PC-9 (cell line): ENCODE data around the gene ZNF330. TPM values are rescaled to one million over a fixed set of nuclear protein-coding genes. Genes with fewer than 3 reads are reported as not detected.
A peak's percentile ranks its signal among the peaks of the same experiment; 100 is the strongest.
"Not testable (repeated sequence)": the region's sequence is repeated elsewhere in the genome, so short reads cannot be mapped to it uniquely, and the experiment has no call there.

Experiments
- BruUV-seq: library from RNA; stranded (reverse); fragments of 400-500 nt; replicated peaks from 2 replicates; lab custom pipeline; 2021; lab: Mats Ljungman, UMichigan
- CTCF ChIA-PET: fragments of 300-600 bp; sonication (Branson Sonifier 250); formaldehyde crosslinking; loops from one replicate; lab custom pipeline; 2022; ENCODE audit warnings: antibody characterized with exemption; lab: Charles Lee
- POLR2A ChIA-PET: fragments of 300-600 bp; sonication (Branson Sonifier 250); formaldehyde crosslinking; loops from one replicate; lab custom pipeline; 2022; ENCODE audit warnings: antibody characterized with exemption; ENCODE audit not compliant: unreplicated experiment; lab: Charles Lee
- DNase-seq, 2 experiments: peaks; one replicate each; pipeline versions ENCODE4 v3.0.0 to v3.0.0-alpha.2; 2015 to 2022; ENCODE audit warnings: mixed read lengths in 1 of 2
- H2AFZ ChIP-seq: fragments of 200-600 bp; sonication (generic); 2 replicates; pipeline ENCODE4 v1.8.1; 2017; ENCODE audit warnings: antibody characterized with exemption
- H3F3A ChIP-seq: fragments of 200-600 bp; sonication (generic); 2 replicates; pipeline ENCODE4 v1.8.1; 2017; ENCODE audit warnings: antibody characterized with exemption, mild to moderate bottlenecking, low read depth; ENCODE audit not compliant: insufficient read depth
- H3K27ac ChIP-seq: fragments of 200-600 bp; sonication (generic); 2 replicates; pipeline ENCODE4 v1.6.1; 2016; ENCODE audit warnings: mixed run types
- H3K27me3 ChIP-seq: fragments of 200-600 bp; sonication (generic); 2 replicates; pipeline ENCODE4 v1.6.1; 2016; ENCODE audit warnings: low read depth, mixed run types; ENCODE audit not compliant: insufficient read depth
- H3K36me3 ChIP-seq: fragments of 200-600 bp; sonication (generic); 2 replicates; pipeline ENCODE4 v1.6.1; 2016; ENCODE audit warnings: low read depth, mixed run types
- H3K4me1 ChIP-seq: fragments of 200-600 bp; sonication (generic); replicated peaks from 2 replicates; pipeline ENCODE4 v1.6.1; 2016; ENCODE audit warnings: mixed run types; ENCODE audit not compliant: insufficient read depth
- H3K4me2 ChIP-seq: fragments of 200-600 bp; sonication (generic); 2 replicates; pipeline ENCODE4 v1.6.1; 2017; ENCODE audit warnings: mixed run types
- H3K4me3 ChIP-seq: fragments of 200-600 bp; sonication (generic); 2 replicates; pipeline ENCODE4 v1.6.1; 2016; ENCODE audit warnings: mixed run types
- H3K79me2 ChIP-seq: fragments of 200-600 bp; sonication (generic); 2 replicates; pipeline ENCODE4 v1.6.1; 2017; ENCODE audit warnings: low read depth, mixed run types
- H3K9me2 ChIP-seq: fragments of 200-600 bp; sonication (generic); 2 replicates; pipeline ENCODE4 v1.8.1; 2017; ENCODE audit warnings: mild to moderate bottlenecking; ENCODE audit not compliant: insufficient read depth
- H3K9me3 ChIP-seq: fragments of 200-600 bp; sonication (generic); 2 replicates; pipeline ENCODE4 v1.8.1; 2016; ENCODE audit warnings: low read depth; ENCODE audit not compliant: insufficient read depth
- H4K20me1 ChIP-seq: fragments of 200-600 bp; sonication (generic); 2 replicates; pipeline ENCODE4 v1.8.1; 2017; ENCODE audit not compliant: insufficient read depth
- CTCF ChIP-seq: fragments of 200-600 bp; sonication (generic); conservative IDR thresholded peaks from 2 replicates; pipeline ENCODE4 v1.6.1; 2017; ENCODE audit warnings: mixed run types, antibody characterized with exemption, mild to moderate bottlenecking, moderate library complexity
- EZH2 ChIP-seq: fragments of 200-600 bp; sonication (generic); IDR thresholded peaks from 2 replicates; pipeline ENCODE4 v1.8.0; 2017; ENCODE audit warnings: antibody characterized with exemption, low read depth
- intact Hi-C: fragments of 100-400 bp; cut with micrococcal nuclease; formaldehyde crosslinking; loops from one replicate; pipeline ENCODE4 v1.10.0; 2022; ENCODE audit not compliant: unreplicated experiment
- total RNA-seq: library from RNA; stranded (reverse); gene quantifications from 2 replicates; pipeline ENCODE4 v1.2.3, GENCODE V29; 2021

ZNF330 gene
- total RNA-seq, 1 experiment from 2014 or later: 22.5 TPM

GRCh38 chr4:141220271-141220670 is 424 bp upstream of the ZNF330 start:
- Histone ChIP-seq H3K27ac (no peak overlapping the region), H4K20me1 (peaks cover 5% of the 10 kb centered on the region; the same call in 1 of the 2 replicates), H2AFZ (peak overlapping the region; percentile 99), H3K36me3 (peaks cover 7% of the 10 kb centered on the region; the same call in 1 of the 2 replicates), H3F3A (no peaks in the 10 kb centered on the region), H3K79me2 (peaks cover 38% of the 10 kb centered on the region), H3K4me3 (peak overlapping the region; percentile 99; the same call in 1 of the 2 replicates), H3K9me3 (no peaks in the 10 kb centered on the region), H3K4me1 (0 out of 2 replicates have a peak, but pooled peaks cover 5% of the 10 kb centered on the region), H3K9me2 (no peaks in the 10 kb centered on the region), H3K4me2 (peak overlapping the region; percentile 76), H3K27me3 (no peaks in the 10 kb centered on the region)
- ChIA-PET POLR2A (no interaction called here), CTCF (no interaction called here)
- BruUV-seq: TSS peak; percentile 78
- no peak for TF ChIP-seq CTCF
- no peak for TF ChIP-seq EZH2
- intact Hi-C loops: loop anchor here (5.0 kb wide), 1 partner anchor 358 kb away; no protein-coding TSS in a partner anchor
- DNase-seq: no peak

GRCh38 chr4:141223418-141223817 is 2.7 kb downstream of the ZNF330 start:
- Histone ChIP-seq H3K27ac (no peak overlapping the region), H3K4me1 (0 out of 2 replicates have a peak, but pooled peaks cover 5% of the 10 kb centered on the region), H3F3A (no peaks in the 10 kb centered on the region), H3K9me3 (no peaks in the 10 kb centered on the region), H3K79me2 (peaks cover 38% of the 10 kb centered on the region), H3K4me3 (no peak overlapping the region), H3K9me2 (no peaks in the 10 kb centered on the region), H4K20me1 (peaks cover 5% of the 10 kb centered on the region; the same call in 1 of the 2 replicates), H3K4me2 (no peak overlapping the region), H3K36me3 (peaks cover 7% of the 10 kb centered on the region; the same call in 1 of the 2 replicates), H3K27me3 (no peaks in the 10 kb centered on the region), H2AFZ (no peak overlapping the region)
- CTCF ChIA-PET: no interaction called here
- intact Hi-C loops: loop anchor here (5.0 kb wide), 1 partner anchor 361 kb away; no protein-coding TSS in a partner anchor
- POLR2A ChIA-PET: interaction anchor here (0.5 kb wide), 1 partner anchor 12 kb away, joined by 3 read pairs; no protein-coding TSS in a partner anchor
- BruUV-seq: no TSS peak
- DNase-seq: no peak
- TF ChIP-seq CTCF: no peak
- no peak for TF ChIP-seq EZH2

- H3K4me2 ChIP-seq, H3K36me3 ChIP-seq, H3K4me1 ChIP-seq, BruUV-seq, intact Hi-C loops, CTCF ChIA-PET, H3F3A ChIP-seq, H4K20me1 ChIP-seq, H3K9me3 ChIP-seq, H2AFZ ChIP-seq, H3K4me3 ChIP-seq, DNase-seq, H3K9me2 ChIP-seq, H3K27ac ChIP-seq, H3K27me3 ChIP-seq: not testable (repeated sequence)
- POLR2A ChIA-PET: interaction anchor here (0.7 kb wide), 1 partner anchor 1858 kb away, joined by 3 read pairs; no protein-coding TSS in a partner anchor
- H3K79me2 ChIP-seq: peaks cover 22% of the 10 kb centered on the region
These were observed 6.6 kb downstream of the ZNF330 start for GRCh38 chr4:141227280-141227679.
